COLO668 (cell line): Measurements from ENCODE around the gene ATP2A3.

Experiments
- DNase-seq: peaks from one replicate; lab custom pipeline; 2025; ENCODE audit not compliant: unreplicated experiment; lab: John Stamatoyannopoulos, UW

Gene ATP2A3

DNA sequence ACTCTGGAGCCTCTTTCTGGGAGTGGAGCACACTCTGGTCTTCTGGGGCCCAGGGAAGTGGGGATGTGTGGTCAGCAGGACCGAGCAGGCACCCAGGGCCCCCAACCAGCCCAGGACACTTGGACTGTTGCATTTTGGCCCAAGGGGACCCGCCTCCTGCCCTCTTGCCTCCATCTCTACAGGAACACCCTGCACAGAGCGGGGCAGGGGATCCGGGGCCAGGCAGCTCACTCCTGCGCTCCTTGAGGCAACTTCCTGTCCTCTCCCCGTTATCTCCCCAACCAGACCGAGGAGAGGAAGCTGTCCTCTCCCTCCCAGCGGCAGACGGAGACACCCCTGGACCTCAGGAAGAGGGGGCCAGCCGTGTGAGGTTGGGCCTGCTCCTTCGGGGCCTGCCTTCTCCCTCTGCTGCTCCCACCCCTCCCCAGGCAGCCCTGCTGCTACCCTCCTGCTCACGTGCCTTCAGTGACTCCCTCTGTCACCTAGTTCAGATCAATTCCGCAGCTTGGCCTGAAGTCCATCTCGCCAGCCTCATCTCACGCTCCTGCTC is 10.0 kb upstream of the ATP2A3 start:
- DNase-seq, result no peak

DNA sequence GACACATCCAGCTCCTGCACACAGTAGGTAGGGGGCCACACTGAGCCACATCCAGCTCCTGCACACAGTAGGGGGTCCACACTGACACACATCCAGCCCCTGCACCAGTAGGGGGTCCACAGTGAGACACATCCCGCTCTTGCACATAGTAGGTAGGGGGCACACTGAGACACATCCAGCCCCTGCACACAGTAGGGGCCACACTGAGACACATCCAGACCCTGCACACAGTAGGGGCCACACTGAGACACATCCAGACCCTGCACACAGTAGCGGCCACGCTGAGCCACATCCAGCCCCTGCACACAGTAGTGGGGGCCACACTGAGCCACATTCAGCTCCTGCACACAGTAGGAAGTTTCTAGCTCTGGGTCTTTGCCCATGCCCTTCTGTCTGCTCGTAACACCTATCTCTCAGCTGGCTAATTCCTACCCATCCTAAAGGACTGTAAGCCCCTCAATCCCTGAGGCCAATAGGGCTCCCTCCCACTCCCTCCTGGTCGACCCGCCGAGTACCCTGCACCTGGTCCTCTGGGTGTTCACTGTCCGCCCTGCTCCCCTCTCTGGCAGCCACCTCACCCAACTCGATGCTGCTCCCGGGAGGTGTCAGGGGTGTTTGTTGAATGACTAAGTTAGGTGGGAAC is 9.4 kb upstream of the ATP2A3 start:
- DNase-seq, result no peak

DNA sequence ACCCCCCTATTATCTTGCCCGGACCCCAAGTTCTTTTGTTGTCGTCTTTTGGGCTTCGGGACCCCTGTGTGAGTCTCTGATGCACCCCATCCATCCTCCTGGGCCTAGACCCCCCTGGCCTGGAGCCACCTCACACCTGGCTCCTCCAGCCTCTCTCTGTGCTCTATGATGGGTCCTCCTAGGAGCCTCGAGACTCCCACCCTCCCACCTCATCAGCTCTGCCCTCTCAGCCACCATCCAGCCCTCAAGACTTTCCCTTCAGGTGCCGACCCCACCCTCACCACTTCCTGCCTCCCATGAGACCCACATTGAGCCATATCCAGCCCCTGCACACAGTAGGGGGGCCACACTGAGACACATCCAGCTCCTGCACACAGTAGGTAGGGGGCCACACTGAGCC is 8.7 kb upstream of the ATP2A3 start:
- DNase-seq, result no peak

DNA sequence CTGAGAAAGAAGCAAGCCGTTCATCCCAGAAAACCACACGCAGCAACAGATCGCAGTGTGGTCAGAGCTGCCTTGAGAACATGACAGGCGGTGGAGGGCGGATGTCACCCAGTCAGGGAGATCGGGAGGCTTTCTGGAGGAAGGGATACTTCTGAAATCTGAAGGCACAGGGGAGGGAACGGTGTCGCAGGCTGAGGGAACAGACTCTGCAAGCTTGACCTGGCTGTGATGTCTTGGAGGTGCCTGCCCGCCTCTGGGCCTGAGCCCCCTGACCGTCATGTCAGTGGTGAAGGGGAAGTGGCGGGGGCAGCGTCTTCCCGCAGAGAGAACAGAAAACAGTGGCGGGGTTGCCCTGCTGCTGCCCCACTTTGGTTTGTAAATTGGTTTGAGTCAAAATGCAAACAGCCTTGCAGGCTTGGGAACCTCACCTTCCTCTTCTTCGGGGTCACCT is 8.1 kb upstream of the ATP2A3 start:
- DNase-seq, result no peak

DNA sequence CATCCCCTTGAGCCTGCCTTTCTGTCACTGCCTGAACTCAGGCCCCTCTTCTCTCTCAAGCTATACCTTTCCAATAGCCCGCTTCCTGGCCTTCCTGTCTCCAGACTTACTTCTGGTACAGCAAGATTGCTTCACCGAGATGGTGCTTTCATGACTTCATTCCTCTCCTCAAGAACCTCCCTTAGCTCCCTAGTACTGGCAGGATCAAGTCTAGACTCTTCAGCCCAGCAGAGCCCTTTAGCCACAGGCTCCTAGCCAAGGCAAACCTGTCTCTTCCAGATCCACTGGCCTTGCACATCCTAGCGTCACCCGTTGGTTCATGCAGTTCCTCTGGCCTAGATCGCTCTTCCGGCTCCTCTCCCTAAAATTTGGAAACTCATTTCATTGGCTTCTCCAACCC is 6.4 kb upstream of the ATP2A3 start:
- DNase-seq, result no peak

DNA sequence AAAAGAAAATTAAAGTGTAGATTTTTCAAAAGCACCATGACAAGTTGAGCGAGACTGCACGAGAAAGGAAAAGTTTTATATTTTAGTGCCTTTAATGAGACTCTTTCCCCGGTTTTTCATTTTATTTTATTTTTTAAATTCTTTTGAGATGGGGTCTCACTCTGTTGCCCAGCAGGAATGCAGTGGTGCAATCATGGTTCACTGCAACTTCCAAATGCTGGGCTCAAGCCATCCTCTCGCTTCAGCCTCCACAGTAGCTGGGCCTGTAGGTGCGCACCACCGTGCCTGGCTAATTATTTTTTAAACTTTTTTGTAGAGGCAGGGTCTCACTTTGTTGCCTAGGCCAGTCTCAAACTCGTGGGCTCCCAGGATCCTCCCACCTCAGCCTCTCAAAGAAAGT is 5.7 kb upstream of the ATP2A3 start:
- no peak for DNase-seq

DNA sequence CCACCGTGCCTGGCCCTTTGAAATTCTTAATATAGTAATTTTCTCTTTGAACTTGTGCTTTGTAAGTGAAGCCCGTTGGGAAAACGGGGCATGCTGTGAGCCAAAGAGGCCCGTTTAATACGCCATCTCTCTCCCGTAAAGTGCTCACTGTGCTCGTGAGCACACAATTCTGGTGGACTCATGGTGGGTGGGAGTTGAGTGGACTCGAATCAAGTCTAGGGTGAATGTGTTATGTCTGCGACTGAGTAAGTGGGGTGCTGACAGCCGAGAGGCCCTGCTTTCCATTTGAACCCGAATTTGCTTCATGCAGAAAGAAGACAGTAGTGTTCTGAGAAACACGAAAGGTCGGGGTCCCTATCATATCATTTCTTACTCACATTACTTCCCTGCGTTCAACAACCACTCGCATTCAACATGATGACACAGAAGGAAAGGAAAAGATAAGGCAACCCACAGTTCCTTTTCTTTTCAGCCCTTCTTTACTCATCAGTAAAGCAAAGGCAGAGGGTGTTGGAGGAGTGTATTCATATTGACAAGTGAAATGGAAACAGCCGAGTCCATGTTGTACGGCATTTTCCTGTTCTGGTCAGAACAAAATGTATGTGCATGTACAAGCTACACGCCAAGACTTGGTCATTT is 4.8 kb upstream of the ATP2A3 start:
- no peak for DNase-seq

DNA sequence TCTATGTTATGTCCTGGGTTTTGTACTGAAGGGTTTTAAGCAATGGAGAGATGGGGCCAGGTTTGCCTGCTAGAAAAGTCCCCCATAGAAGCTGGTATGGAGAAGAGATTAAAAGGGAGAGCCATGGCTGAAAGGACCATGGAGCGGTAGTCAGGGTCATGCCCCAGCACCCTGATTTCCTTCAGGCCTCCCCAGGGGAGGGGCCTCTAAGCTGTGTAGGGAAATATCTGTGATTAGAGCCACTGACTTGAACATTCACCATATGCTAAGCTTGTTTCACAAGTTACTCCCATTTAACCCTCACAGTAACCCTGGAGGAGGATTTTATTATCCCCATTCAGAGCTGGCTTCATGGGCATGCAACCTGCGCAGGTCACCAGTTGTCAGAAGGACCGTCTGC is 3.8 kb upstream of the ATP2A3 start:
- DNase-seq, result no peak

GRCh38 chr17:3966720-3967363 is 2.6 kb upstream of the ATP2A3 start:
- peak; percentile 55 for DNase-seq

GRCh38 chr17:3965118-3965800 is 1.0 kb upstream of the ATP2A3 start:
- DNase-seq, result peak; percentile 71

DNA sequence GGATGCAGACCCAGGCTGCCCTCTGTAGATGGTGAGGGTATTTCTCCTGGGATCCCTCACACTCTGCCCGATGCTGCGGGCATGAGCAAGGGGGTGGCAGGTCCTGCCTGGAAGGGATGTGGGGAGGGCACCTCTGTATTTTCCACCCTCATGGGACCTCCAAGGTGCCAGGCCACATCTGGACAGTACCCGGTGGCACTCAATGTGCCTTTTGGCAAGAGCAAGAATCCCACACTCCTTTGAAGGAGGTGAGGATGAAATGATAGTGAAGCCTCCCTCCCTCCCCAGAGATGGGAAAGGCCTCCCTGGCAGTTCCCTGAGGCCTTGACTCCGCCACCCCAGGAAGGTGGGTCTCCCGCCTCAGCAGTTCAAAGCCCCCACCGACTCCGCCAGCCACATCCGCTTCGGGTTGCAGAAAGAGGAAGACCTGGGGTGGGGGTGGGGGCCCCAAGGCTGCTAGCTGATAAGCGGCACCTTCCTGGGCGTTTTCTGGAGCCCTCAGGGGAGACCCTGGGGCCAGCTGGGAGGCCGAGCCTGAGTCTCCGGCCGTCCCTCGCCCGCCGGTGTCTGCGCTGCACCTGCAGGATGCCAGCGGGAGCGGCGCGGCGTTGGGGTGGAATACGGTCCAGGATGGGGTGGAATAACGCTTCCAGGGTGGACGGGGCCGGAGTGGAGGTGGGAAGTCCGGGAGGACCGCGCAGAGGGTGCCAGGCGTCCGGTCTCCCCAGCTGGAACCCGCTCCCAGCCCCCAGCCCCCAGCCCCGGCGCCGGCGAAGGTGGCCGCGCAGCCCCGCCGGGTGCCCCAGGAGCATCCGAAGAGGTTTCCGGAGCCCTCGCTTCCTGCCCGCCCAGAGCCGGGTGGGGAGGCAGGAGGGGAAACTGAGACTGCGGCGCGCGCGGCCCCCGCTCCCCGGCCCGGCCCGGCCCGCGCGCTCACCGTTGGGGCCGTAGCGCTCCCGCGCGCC is 718 bp downstream of the ATP2A3 start:
- peak; percentile 57 for DNase-seq

- DNase-seq, result no peak
Measured at GRCh38 chr17:3962965-3963236, 1.3 kb downstream of the ATP2A3 start.

DNA sequence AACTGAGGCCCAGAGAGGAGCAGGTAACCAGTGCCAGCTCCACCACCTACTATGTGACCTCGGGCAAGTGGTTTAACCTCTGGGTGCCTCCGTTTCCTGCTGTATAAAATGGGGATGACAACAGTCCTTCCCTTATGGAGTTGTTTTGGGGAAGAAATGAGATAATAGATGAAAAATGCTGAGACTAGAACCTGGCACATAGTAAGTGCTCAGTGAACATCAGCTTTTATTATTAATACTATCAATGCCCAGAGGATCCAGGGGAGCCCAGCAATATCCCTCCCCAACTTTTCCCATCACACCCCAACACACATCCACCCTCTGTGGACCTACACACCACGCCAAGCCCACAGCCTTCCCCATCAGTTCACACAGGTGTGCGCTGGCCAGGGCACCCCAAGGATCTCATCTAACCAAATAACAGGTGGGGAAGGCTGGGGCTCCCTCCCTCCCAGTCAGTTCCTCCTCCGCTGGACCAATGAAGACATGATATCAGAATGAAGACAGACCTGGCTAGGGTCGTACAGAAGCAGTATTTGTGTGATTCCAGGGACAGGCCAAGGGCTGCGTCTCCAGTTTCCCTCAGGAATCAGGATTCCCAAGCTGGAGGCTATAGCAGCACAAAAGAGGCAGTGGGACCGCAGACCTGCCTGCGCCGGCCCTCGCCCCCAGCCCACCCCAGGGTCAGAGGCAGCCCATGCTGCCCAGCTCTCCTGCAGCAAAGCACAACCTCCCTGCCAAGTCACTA is 1.8 kb downstream of the ATP2A3 start:
- peak; percentile 6 for DNase-seq

DNA sequence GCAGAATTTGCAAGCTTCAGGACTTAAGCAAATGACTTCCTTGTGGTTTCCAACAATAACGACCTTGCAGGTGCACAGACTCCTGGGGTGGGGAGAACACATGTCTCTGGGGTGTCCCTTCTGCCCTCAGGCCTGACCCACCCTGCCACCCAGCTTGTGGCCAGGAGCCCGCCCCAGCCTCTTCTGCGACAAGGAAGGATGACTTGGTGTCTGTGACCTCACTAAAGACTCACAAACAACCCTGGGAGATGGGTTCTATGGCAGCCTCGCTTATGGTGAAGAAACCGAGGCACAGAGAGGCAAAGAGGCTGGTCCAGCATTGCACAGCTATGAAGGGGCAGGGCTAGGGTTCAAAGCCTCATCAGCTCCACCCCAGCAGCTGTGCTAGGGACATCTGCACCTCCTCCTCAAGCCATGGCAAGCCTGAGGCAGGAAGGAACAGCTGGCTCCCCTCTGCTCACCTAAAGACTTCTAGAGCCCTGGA is 2.6 kb downstream of the ATP2A3 start:
- DNase-seq, result peak; percentile 53

GRCh38 chr17:3960764-3961163 is 3.5 kb downstream of the ATP2A3 start:
- peak; percentile 31 for DNase-seq

DNA sequence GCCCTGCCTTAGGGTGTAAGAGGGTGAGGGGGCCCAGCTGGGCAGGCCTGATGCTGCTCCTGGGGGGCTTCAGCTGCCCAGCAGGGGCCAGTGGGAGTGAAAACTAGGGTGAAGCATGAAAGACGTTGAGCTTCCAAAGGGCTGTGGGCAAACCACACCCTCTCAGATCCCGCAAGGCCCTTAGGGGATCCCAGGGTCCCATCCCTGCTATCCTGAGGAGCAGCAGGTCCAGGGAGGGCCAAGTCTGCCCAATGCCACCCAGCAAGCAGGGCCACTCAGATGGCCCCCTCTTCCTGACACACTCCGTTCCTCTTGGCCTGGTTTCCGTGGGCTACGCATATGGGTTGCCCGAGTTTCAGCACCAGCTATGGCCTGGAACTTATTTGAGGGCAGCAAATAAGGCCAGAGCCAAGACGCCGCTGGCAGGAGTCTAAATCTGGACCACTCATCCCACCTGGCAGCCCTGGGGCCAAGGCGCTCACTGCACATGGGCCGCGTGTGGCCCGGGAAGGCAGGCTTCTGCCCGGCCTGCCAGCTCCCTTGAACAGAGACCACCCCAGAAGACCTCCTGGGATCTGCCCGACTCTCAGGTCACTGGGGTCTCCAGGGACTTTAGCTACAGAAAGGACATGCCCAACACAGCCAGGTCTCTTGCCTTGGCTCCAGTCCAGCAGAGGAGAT is 4.2 kb downstream of the ATP2A3 start:
- DNase-seq, result peak; percentile 21

DNA sequence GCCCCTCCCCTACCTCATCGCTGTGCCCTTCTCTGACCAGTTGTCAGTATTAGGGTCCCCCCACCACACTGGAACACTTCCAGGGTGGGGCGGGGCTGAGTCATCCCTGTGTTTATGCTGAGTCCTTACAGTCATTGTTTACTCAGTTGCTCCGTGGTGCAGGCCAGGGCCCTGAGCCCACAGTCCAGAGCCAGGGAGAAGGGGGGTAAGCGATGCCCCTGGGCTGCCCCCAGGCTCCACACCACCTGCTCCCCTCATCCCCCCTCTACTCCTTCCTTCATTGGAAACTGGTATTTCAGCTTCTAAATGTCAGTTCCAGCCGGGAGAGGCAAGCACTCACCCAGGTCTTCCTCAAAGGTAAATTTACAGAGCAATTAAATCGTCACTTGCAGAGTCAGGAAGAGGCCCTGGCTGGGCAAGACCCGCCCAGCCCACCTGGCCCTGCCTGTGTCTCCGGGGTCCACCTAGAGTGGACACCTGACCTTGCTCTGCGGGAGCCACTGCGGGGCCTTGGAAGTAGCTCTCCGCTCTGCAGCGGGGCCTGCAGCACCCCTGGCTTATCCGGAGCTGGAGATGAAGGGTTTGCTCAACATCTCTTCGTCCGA is 4.8 kb downstream of the ATP2A3 start:
- DNase-seq, result peak; percentile 91

DNA sequence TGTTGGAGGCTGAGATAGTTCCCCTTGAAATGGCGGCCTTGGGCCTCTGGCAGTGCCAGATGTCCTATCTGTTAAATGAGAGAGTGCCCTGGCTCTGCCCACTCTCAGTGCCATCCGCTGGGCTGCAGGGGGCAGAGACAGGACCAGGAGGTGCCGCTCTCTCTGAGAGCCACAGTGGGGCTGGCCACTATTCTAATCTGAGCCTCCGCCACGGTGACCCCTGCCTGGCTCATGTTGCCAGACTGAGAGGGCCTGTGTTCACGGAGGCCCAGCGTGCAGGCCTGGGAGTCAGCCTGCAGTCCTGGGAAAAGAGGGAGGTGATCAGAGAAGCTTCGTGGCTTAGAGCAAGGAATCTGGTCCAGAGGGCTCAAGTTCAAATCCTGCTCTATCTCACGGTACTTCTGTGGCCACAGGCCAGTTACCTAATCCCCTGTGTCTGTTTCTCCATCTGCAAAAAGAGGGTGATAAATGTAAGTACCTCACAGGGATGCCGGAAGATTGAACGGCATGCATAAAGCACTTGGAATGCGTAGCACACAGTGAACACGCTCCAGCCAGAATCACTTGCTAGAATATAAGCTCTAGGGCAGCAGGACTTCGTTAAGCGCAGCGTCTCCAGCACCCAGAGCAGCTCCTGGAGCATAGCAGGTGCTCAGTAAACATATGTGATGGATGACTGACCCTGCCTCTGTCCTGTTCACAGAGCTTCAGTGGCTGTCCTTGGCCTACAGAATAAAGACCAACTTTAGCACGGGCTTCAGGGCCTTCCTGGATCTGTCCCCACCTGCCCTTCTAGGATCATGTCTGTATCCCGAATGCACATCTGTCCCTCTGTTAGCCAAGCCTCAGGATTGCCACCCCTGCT is 6.3 kb downstream of the ATP2A3 start:
- DNase-seq, result peak; percentile 23
